Suppressor macrophage treated with lipopolysaccharide for 4 hours (primary cell): Measurements from ENCODE around the gene RBM14.
A peak's percentile ranks its signal among the peaks of the same experiment; 100 is the strongest.
"Not testable (repeated sequence)": the region's sequence is repeated elsewhere in the genome, so short reads cannot be mapped to it uniquely, and the experiment has no call there.

Experiments
- DNase-seq: peaks from one replicate; pipeline ENCODE4 v3.0.0-alpha.2; 2020

Gene RBM14

DNA sequence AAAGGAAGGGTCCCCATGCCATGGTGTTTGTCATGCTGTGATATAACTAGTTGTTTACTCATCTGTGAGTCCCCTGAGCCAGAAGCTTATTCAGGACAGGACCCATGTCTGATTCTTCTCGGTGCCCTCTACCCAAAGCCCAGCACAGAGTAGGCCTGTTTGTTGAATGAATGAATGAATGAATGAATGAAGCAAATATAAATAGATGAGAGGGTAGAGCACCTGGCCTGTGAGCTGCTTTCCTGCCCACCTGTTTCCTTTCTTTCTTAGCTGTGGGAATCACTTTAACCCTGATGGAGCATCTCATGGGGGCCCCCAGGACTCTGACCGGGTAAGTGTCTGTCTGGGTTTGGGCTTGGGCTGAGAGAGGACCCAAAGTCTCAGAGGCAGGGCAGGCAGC lies 16.2 kb upstream of the RBM14 start:
- no peak for DNase-seq

DNA sequence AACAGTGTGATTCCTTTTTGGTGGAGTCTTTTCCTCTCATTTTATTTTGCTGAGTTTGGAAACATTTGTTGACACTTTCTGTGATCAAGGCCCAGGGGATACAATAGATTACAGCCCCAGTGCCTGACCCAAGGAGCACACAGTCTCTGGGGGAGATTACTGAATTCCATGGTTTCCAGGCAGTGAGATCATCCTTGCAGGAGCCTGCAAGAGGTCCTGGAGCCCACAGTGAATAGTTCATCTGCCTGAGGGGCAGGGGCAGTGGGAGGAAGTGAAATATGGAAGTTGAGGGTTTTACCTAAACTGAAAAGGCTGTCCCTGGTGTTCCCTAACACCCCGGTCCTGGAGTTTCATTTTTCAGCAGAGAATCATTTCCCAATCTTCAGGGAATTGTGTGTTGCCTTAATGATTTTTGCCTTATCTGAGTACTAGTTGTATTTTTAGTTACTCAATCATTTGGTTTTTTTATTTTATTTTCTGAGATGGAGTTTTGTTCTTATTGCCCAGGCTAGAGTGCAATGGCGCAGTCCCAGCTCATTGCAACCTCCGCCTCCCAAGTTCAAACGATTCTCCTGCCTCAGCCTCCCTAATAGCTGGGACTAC lies 15.7 kb upstream of the RBM14 start:
- DNase-seq, result peak; percentile 73

DNA sequence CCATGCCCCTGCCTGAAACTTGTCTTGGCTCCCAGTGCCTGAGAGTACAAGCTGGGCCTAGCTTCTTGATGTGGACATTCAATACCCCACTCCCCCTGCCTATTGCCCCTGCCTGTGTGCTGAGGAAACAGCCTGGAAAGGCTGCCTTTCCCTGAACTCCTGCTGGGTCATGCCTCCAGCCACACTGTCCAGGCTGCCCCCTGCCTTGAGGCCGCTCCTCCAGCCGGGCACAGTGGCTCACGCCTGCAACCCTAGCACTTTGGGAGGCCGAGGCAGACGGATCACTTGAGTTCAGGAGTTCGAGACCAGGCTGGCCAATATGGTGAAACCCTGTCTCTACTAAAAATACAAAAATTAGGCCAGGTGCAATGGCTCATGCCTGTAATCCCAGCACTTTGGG lies 13.4 kb upstream of the RBM14 start:
- DNase-seq, result no peak

DNA sequence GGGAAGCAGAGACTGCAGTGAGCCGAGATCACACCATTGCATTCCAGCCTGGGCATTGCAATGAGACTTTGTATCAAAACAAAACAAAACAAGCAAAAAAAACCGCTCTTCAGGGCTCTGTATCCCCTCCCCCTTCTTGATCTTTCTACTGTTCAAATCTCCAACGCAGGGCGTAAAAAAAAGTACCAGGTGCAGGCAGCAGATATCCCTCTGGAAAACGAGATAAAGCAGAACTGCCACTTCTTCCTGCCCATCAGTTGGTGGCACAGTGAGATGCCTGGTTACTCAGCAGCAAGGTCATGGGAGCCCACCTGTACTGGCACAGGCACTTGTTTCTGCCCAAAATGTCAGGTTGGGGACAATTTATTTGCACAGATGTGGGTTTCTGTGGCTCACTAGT lies 12.3 kb upstream of the RBM14 start:
- no peak for DNase-seq

DNA sequence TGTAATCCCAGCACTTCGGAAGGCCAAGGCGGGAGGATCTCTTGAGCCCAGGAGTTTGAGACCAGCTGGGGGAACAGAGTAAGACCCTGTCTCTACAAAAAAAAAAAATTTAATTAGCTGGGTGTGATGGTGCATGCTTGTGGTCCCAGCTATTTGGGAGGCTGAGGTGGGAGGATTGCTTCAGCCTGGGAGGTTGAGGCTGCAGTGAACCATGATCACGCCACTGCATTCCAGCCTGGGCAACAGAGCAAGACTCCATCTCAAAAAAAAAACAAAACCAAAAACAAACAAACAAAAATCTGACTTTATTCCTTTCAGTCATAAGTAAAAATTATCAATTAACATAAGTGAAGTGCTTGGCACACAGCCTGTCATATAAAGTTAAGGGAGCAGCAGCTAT lies 9.8 kb upstream of the RBM14 start:
- DNase-seq, result not testable (repeated sequence)

DNA sequence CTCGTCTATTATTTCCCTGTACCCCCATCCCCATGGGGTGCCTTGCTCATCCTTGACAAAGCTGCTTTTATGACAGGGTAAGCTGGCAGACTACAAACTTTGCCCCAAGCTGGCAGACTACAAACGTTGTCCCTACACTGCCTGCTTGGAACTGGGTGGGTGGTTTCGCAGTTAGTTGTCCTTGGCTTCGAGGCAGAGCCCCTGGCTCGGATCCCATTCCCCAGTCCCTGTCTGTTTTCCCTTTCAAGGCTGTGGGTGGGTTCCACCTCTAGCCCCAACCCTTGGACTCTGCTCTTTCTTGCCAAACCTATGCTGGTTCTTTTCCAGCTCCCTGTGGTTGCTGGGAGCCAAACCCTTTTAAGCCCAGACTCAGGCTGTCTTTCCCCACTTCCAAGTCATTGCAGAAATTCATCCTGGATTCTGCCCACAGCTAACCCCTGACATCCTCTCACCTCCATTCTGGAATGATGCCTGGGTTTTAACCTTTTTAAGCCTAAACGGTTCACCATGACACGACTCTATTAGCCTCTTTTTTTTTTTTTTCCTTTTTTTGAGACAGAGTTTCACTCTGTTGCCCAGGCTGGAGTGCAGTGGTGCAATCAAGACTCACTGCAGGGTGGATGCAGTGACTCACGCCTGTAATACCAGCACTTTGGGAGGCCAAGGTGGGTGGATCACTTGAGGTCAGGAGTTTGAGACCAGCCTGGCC lies 9.2 kb upstream of the RBM14 start:
- DNase-seq, result peak; percentile 40

DNA sequence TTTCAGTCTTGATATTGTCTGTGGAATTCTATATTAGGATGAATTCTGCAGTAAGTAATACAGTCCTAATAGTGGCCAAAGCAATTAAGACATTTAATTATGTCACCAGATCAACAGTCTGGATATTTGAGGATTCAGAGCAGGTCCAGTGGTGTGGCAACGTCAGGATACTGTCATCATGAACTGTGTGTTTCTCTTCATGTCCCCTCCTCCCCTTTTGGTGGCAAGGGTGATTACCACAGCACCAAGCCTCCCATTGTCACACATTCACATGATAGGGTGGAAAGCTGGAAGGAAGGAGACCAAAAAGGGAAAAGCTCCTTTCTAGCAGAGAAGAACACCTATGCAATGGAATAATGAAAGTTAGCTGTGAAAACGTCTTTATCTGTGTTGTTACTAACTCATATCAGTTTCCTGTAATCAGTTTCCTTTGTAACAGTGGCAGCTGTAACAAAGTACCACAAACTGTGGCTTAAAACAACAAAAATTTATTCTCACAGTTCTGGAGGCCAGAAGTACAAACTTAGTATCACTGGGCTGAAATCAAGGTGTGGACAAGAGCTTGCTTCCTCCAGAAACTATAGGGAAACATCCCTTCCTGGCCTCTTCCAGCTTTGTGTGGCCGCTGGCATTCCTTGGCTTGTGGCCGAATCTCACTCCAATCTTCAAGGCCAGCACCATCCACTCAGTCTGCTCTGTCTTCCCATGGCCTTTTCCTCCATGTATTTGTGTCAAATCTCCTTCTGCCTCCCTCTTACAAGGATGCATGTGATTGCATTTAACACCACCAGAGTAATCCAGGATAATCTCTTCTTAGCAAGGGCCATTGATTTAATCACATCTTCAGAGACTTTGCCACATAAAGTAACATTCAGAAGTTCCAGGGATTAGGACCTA lies 6.5 kb upstream of the RBM14 start:
- peak; percentile 50 for DNase-seq

DNA sequence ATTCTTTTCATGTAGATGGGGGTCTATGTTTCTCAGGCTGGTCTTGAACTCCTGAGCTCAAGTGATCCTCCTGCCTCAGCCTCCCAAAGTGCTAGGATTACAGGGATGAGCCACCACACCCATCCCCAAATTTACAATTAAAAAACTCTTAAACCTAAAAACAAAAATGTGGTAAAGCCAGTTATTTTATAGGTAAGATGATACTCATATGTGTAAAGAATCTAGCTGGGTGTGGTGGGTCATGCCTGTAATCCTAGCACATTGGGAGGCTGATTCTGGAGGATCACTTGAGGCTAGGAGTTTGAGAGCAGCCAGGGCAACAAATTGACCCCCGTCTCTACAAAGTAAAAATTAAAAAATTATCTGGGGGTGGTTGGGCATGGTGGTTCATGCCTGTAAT lies 4.0 kb upstream of the RBM14 start:
- DNase-seq, result no peak

DNA sequence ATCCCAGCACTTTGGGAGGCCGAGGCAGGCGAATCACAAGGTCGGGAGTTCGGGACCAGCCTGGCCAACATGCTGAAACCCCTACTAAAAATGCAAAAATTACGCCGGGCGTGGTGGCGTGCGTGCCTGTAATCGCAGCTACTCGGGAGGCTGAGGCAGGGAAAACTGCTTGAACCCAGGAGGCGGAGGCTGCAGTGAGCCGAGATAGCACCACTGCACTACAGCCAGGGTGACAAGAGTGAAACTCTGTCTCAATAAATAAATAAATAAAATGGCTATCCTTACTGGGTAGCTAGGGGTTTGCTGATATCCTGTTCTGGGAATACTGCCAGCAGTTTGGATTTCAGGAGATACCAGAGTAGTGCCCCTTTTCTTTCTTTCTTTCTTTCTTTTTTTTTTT lies 2.4 kb upstream of the RBM14 start:
- DNase-seq, result no peak

DNA sequence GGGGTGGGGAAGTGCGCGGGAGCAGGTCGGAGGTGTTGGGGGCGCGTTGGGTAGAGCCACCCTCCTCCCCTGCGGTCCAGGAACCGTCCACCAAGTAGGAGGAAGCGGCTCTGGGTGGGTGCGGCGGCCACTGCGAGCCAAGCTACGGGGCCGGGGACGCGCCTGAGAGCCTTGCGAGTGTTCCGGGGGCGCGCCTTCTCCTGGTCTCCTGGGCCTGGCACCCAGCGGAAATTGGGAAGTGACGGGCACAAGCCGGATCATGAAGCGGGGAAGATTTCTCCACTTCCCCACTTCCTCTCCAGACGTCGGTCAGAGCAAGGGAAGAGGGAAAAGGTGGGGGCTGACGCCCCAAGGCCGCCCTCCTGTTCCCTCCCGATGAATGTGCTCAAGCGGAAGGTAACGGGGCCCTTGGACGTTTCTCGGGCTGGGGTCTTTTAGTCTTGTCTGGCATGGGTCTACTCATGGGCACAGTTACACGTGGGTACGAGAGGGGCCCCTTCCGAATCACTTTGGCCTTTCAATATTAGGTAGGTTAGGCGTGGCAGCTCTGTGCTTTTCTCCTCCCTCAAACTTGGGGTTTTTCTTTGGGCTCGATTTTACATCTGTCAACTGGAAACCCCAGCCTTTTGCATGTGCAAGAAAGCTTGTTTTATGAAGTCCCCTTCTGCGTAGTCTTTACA lies 865 bp downstream of the RBM14 start:
- peak; percentile 91 for DNase-seq

DNA sequence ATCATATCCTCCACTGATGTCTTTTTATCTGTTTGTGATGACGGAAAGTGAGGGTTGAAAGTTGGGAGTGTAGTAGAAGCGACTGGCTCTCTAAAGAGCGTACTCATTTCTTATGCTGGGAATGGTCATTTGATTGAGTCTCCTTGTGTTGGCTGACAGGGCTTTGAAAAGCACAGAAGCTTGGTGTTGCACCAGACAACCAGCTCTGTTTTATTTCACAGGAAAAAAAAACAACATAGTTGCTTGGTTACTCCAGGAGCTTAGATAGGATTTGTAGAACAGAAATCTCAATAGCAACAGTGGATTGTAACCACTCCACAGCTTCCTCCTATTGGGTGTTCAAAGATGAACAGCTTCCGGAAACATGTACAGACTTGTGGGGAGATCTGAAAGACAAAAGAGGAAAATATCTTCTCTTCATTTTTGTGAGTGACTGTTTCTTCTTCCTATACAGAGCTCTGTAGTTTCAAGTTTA lies 2.7 kb downstream of the RBM14 start:
- peak; percentile 51 for DNase-seq

DNA sequence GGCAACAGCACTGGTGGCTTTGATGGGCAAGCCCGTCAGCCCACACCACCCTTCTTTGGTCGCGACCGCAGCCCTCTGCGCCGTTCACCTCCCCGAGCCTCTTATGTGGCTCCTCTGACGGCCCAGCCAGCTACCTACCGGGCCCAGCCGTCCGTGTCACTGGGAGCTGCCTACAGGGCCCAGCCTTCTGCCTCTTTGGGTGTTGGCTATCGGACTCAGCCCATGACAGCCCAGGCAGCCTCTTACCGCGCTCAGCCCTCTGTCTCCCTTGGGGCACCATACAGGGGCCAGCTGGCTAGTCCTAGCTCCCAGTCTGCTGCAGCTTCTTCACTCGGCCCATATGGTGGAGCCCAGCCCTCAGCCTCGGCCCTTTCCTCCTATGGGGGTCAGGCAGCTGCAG lies 8.0 kb downstream of the RBM14 start:
- DNase-seq, result no peak

DNA sequence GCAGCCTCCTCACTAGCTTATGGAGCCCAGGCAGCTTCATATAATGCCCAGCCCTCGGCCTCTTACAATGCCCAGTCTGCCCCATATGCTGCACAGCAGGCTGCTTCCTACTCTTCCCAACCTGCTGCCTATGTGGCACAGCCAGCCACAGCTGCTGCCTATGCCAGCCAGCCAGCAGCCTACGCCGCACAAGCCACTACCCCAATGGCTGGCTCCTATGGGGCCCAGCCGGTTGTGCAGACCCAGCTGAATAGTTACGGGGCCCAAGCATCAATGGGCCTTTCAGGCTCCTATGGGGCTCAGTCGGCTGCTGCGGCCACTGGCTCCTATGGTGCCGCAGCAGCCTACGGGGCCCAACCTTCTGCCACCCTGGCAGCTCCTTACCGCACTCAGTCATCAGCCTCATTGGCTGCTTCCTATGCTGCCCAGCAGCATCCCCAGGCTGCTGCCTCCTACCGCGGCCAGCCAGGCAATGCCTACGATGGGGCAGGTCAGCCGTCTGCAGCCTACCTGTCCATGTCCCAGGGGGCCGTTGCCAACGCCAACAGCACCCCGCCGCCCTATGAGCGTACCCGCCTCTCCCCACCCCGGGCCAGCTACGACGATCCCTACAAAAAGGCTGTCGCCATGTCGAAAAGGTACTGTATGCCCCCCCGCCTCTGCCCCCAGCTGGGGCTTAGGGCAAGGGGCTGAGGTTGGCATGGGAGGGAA lies 8.8 kb downstream of the RBM14 start:
- no peak for DNase-seq

DNA sequence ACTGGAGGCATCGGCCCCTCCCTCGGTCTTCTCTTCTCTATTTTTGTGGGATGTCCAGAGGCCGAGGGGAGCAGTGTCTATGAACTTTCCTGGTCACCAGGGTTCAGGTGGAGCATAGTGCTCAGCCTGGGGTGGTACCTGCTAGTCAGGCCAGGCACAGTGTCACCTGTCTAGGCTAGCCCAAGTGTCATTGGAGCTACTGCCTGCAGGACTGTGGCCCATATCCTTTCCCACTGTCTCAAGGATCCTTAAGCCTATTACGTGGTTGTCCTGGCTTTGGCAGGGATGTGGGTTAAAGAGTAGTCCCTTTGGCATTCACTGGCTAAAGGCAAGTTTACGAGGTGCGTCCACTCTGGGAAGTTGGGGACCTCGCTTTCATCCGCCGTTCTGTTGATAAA lies 9.3 kb downstream of the RBM14 start:
- no peak for DNase-seq

DNA sequence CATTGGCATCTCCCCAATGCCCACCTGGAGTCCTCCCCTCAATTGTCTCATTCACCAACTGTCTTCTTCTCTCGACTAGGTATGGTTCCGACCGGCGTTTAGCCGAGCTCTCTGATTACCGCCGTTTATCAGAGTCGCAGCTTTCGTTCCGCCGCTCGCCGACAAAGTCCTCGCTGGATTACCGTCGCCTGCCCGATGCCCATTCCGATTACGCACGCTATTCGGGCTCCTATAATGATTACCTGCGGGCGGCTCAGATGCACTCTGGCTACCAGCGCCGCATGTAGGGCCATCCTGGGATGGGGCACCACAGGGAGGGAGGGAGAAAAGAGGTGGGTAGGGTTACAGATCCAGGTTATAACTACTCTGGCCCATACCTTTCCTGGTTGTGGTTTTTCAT lies 10.0 kb downstream of the RBM14 start:
- DNase-seq, result no peak

DNA sequence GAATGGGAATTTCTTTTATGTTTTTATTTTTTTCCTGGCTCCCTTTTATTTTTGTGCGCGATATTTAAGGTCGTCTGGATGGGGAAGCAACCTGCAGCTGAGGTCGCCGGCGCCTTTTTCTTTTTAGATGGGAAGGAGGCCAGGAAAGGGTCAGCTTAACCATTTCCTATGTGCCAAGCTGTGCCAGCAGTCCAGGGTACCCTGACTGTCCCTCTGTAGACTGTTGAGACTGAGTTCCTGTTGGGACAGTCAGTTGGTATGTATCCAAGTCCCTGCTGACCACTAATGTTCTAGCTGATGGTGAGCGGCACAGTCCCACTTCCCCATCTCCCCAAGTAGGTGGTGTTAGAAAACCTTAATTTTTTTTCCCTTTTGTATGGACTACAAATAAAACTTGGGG lies 10.5 kb downstream of the RBM14 start:
- no peak for DNase-seq

DNA sequence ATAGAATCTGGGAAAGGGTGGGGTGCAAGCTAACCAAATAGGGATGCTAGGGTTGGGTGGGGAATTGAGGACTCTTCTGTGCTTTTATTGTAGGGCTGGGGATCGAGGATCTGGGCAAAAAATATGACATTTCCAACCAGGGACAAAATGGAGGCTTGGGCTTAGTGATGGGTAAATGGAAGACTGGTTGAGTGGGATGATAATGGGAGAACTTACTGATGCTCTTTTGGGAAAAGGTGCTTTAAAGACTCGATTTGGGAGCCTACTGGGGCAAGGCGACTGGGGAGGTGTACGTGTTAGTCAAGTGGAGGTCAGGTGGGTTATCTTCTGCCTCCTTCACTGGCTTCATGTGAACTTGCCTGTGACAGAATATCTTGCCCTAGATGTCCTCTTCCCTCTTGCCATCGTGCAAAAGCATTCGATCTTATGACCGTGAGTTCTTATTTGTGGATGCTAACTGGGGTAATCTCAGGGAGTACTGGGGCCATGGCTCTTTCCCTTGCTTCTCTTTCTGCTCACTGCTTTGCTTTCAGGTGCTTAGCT lies 11.7 kb downstream of the RBM14 start:
- no peak for DNase-seq

DNA sequence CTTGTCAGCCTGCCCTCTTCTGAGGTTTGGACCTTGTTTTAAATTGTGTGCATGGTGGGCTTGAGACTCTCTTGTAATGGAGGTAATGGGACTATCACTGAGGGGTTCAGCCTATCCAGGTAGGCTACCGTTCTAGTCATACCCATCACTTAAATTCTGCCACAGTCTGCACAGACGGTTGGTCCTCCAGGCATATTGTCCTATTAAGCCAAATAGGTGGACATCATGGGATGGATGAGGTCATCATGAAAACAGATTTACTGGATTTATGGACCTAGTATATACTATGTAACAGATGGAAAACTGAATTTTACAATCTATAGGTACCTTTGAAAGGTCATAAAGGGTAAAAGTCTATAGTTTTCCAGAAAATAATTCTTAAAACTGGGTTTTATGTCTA lies 12.9 kb downstream of the RBM14 start:
- no peak for DNase-seq

DNA sequence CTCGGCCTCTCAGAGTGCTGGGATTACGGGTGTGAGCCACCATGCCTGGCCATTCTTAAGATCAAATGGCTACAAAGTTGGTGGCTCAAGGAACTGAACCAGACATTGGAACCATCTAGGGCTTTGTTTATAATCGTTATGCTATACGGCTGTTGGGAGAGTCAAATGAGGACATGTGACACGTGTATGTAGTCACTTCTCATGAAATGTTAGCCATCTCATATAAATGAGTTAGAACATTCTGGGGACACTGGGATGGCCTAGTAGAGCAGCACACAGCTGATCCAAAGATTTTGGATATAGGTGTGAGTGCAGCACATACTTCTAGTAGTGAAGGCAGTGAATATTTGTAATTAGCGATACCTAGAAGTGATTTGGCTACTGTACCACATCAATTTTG lies 15.5 kb downstream of the RBM14 start:
- DNase-seq, result no peak

DNA sequence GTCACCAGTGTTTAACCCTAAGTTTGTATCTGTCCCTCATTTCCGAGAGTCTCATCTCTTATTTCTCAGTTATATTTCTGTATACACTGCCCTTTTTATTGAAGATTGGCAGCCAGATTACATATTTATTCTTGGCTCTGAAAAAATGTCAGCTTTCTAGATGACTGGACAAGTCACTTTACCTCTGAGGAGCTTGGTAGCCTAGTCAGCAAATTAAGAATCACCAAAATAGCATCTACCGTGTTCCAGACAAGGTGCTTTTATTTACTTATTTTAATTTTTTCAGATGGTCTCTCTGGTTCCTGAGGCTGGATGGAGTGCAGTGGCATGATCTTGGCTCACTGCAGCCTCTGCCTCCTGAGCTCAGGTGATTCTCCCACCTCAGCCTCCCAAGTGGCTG lies 16.5 kb downstream of the RBM14 start:
- no peak for DNase-seq

DNA sequence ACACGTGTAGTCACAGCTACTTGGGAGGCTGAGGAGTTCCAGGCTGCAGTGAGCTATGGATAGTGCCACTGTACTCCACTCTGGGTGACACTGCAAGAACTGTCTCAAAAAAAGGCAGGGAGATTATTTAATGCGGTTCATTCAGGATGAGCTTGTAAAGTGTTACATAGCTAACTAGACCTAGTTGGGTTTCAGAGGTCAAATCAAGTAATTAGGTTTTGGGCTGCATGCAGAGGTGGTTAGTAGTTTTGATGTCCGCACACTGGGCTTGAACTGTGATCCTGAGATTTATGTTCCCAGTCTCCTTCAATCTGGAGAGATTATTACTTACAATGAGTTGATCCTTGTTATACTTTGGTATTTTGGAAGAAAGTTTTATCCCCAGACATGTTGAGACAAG lies 20.0 kb downstream of the RBM14 start:
- no peak for DNase-seq

DNA sequence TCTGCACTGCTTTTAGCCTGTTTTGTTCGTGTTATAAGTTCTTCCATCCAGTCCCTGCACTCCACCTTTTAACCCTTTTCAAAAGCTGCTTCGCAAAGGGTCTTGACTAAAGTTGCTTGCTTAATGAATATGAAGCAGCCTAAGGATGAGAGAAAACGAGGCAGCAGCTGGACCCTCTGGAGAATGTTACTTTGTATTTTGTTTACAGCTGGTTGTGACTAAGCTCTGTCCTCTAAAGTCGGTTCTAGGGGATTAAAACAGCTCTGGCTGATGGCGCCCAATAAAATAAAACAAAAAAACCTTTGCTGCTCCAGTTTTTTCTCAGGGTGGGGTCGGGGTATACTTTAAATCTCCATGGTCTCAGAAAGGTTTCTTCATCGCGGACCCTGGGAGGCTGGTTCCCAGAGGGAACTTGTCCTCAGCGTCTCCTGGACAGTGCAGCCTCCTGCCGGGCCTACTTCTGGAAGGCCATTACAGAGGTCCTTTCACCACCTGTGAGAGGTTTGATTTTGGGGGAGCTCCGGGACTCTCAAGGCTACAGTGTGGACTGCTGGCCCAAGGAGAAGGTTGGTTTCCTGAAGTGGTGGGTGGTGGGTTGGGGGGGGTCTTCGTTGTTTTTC lies 21.2 kb downstream of the RBM14 start:
- DNase-seq, result no peak
